ENCODE measurements around the gene AOAH. TPM values are rescaled to one million over a fixed set of nuclear protein-coding genes. Genes with fewer than 3 reads are reported as not detected.

AOAH gene
- total RNA-seq, 1 experiment from 2014 or later: 0.39 TPM

GRCh38 chr7:36549029-36549428 is 175.3 kb downstream of the AOAH start:
- no peak for TF ChIP-seq CTCF (conservative IDR thresholded peaks at IDR 0.05)
- no peak for DNase-seq
- no peak overlapping the region for H3K4me2 ChIP-seq (ENCODE audit: insufficient read depth, insufficient read length, low read length)
- no peaks in the 10 kb centered on the region for H3K79me1 ChIP-seq (ENCODE audit: insufficient read depth, low read depth, low read length, poor library complexity, severe bottlenecking)
- no peak overlapping the region for H3K56ac ChIP-seq (ENCODE audit: insufficient read length, low read depth, low read length)
- WGBS (ENCODE audit: extremely low coverage, insufficient read length, low lambda C conversion rate): no CpG with 5 or more reads among the region's 2 CpGs
- H2BK120ac ChIP-seq (ENCODE audit: low read depth, low read length, poor library complexity, severe bottlenecking): no peak overlapping the region
- no peak overlapping the region for H3T11ph ChIP-seq (ENCODE audit: low read length)
- no peaks in the 10 kb centered on the region; a peak in 2 of 5 replicates for H3K9me3 Mint-ChIP-seq
- no peaks in the 10 kb centered on the region for H3K27me3 ChIP-seq (ENCODE audit: insufficient read depth, low read length)
- H4K8ac ChIP-seq (replicated peaks; ENCODE audit: insufficient read length, low read depth, low read length): no peak overlapping the region
- H3K14ac ChIP-seq (ENCODE audit: insufficient read depth, low read length): no peak overlapping the region
- no peaks in the 10 kb centered on the region for H3K4me1 ChIP-seq (ENCODE audit: insufficient read depth, low read length)
- H2BK20ac ChIP-seq (ENCODE audit: low read depth, low read length, poor library complexity, severe bottlenecking): no peak overlapping the region
- no peak overlapping the region for H2BK5ac ChIP-seq (ENCODE audit: insufficient read length, low read length)
- H3K36me3 Mint-ChIP-seq (ENCODE audit: insufficient read depth in 1 of 3, low read depth in 3 of 3): peaks cover 0 to 4% (median 0%) of the 10 kb centered on the region in 3 experiments; a peak in 2 of 7 replicates
- H3K4ac ChIP-seq (ENCODE audit: low read depth, low read length): no peak overlapping the region
- H4K20me1 ChIP-seq (ENCODE audit: control insufficient read depth, insufficient read depth, insufficient read length): no peaks in the 10 kb centered on the region
- H4K91ac ChIP-seq (ENCODE audit: insufficient read length, low read depth, low read length): no peak overlapping the region
- H2AK5ac ChIP-seq (ENCODE audit: insufficient read length, low read length): no peak overlapping the region
- H3K79me2 ChIP-seq (ENCODE audit: insufficient read depth, low read length): no peaks in the 10 kb centered on the region
- no peak overlapping the region for H4K5ac ChIP-seq (ENCODE audit: insufficient read length, low read depth, low read length)
- H3K27ac Mint-ChIP-seq: no peak overlapping the region
- H3K9ac ChIP-seq (ENCODE audit: extremely low read depth, insufficient read length, low read length): no peak overlapping the region
- no peak overlapping the region for H3K27ac ChIP-seq (ENCODE audit: insufficient read length, low read depth, low read length)
- no peaks in the 10 kb centered on the region for H3K23me2 ChIP-seq (ENCODE audit: insufficient read length, low read depth, low read length, poor library complexity, severe bottlenecking)
- no peak overlapping the region for H3K23ac ChIP-seq (ENCODE audit: insufficient read length, low read depth, low read length)
- no peak overlapping the region for H3K4me3 Mint-ChIP-seq
- peaks cover 7 to 22% of the 10 kb centered on the region in 2 experiments; a peak in 3 of 4 replicates for H3K4me1 Mint-ChIP-seq
- H2AFZ ChIP-seq (ENCODE audit: low read length): no peak overlapping the region
- H3K18ac ChIP-seq (ENCODE audit: insufficient read length, low read depth, low read length): no peak overlapping the region
- no peaks in the 10 kb centered on the region; the same call in 1 of the 2 replicates for H3K27me3 Mint-ChIP-seq (ENCODE audit: low read depth)
- H2BK15ac ChIP-seq (ENCODE audit: low read depth, low read length): no peak overlapping the region
- H3K9me3 ChIP-seq (ENCODE audit: control insufficient read depth, low read depth, low read length): no peaks in the 10 kb centered on the region
- H2BK12ac ChIP-seq (ENCODE audit: insufficient read length, low read depth, low read length): no peak overlapping the region

Data from H9 (cell line).